ENCODE measurements around the gene TEPSIN. TPM values are rescaled to one million over a fixed set of nuclear protein-coding genes. Genes with fewer than 3 reads are reported as not detected.

TEPSIN gene
- total and polyA plus RNA-seq, 2 of the 13 experiments (the other 11 are each of a cell fraction or from before 2014, with no cell fraction given) = 16.1 to 18.8 TPM

DNA sequence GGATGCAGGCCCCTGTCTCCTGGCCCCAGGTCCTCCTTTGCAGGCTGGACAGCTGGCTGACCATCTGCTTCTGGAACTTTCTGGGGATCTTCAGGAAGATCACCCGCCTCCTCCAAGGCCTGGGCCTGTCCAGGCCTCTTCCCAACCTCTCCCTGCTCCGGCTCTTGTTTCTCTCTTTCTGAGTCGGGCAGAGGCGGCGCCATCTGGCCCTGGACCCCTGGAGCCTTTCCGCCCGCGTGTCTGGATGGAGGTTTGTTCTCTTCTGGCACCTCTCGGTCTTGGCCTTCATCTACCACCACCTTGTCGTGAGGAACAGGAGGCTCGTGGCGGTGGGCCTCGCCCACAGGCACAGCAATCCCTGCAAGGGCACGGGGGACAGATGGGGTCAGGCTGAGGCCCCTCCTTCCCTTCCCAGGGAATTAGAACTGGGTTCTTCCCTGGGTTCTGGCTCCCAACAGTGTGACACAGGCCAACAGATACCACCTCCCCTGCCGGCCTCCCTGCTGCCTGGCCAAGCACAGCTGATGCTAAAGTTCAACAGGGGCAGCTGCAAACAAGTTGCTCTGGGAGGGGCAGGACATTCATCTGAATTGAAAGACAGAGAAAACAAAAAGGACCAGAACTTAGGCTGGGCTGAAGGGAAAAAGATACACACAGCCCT is 13.6 kb upstream of the TEPSIN start (continued):
- TF ChIP-seq, protein P1, sequence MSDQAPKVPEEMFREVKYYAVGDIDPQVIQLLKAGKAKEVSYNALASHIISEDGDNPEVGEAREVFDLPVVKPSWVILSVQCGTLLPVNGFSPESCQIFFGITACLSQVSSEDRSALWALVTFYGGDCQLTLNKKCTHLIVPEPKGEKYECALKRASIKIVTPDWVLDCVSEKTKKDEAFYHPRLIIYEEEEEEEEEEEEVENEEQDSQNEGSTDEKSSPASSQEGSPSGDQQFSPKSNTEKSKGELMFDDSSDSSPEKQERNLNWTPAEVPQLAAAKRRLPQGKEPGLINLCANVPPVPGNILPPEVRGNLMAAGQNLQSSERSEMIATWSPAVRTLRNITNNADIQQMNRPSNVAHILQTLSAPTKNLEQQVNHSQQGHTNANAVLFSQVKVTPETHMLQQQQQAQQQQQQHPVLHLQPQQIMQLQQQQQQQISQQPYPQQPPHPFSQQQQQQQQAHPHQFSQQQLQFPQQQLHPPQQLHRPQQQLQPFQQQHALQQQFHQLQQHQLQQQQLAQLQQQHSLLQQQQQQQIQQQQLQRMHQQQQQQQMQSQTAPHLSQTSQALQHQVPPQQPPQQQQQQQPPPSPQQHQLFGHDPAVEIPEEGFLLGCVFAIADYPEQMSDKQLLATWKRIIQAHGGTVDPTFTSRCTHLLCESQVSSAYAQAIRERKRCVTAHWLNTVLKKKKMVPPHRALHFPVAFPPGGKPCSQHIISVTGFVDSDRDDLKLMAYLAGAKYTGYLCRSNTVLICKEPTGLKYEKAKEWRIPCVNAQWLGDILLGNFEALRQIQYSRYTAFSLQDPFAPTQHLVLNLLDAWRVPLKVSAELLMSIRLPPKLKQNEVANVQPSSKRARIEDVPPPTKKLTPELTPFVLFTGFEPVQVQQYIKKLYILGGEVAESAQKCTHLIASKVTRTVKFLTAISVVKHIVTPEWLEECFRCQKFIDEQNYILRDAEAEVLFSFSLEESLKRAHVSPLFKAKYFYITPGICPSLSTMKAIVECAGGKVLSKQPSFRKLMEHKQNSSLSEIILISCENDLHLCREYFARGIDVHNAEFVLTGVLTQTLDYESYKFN (CRISPR knock-in tag; conservative IDR thresholded peaks at IDR 0.05) = peak; percentile 70
- peak; percentile 39; the same call in 1 of the 2 replicates for TF ChIP-seq SP5 (CRISPR knock-in tag; IDR thresholded peaks at IDR 0.05; ENCODE audit: borderline replicate concordance, low read depth)
- TF ChIP-seq, protein P2, sequence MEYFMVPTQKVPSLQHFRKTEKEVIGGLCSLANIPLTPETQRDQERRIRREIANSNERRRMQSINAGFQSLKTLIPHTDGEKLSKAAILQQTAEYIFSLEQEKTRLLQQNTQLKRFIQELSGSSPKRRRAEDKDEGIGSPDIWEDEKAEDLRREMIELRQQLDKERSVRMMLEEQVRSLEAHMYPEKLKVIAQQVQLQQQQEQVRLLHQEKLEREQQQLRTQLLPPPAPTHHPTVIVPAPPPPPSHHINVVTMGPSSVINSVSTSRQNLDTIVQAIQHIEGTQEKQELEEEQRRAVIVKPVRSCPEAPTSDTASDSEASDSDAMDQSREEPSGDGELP (IDR thresholded peaks at IDR 0.05; ENCODE audit: borderline replicate concordance, low read depth) = peak; percentile 95
- no peak for TF ChIP-seq BRCA1 (CRISPR knock-in tag; IDR thresholded peaks at IDR 0.05)
- TF ChIP-seq ZNF20 (CRISPR knock-in tag; IDR thresholded peaks at IDR 0.05) = no peak
- TF ChIP-seq, protein P3, sequence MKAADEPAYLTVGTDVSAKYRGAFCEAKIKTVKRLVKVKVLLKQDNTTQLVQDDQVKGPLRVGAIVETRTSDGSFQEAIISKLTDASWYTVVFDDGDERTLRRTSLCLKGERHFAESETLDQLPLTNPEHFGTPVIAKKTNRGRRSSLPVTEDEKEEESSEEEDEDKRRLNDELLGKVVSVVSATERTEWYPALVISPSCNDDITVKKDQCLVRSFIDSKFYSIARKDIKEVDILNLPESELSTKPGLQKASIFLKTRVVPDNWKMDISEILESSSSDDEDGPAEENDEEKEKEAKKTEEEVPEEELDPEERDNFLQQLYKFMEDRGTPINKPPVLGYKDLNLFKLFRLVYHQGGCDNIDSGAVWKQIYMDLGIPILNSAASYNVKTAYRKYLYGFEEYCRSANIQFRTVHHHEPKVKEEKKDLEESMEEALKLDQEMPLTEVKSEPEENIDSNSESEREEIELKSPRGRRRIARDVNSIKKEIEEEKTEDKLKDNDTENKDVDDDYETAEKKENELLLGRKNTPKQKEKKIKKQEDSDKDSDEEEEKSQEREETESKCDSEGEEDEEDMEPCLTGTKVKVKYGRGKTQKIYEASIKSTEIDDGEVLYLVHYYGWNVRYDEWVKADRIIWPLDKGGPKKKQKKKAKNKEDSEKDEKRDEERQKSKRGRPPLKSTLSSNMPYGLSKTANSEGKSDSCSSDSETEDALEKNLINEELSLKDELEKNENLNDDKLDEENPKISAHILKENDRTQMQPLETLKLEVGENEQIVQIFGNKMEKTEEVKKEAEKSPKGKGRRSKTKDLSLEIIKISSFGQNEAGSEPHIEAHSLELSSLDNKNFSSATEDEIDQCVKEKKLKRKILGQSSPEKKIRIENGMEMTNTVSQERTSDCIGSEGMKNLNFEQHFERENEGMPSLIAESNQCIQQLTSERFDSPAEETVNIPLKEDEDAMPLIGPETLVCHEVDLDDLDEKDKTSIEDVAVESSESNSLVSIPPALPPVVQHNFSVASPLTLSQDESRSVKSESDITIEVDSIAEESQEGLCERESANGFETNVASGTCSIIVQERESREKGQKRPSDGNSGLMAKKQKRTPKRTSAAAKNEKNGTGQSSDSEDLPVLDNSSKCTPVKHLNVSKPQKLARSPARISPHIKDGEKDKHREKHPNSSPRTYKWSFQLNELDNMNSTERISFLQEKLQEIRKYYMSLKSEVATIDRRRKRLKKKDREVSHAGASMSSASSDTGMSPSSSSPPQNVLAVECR (CRISPR knock-in tag; IDR thresholded peaks at IDR 0.05; ENCODE audit: borderline replicate concordance) = peak; percentile 58
- TF ChIP-seq ZNF883 (CRISPR knock-in tag; IDR thresholded peaks at IDR 0.05; ENCODE audit: not compliant biosample characterization) = peak; percentile 2
- TF ChIP-seq, protein P4, sequence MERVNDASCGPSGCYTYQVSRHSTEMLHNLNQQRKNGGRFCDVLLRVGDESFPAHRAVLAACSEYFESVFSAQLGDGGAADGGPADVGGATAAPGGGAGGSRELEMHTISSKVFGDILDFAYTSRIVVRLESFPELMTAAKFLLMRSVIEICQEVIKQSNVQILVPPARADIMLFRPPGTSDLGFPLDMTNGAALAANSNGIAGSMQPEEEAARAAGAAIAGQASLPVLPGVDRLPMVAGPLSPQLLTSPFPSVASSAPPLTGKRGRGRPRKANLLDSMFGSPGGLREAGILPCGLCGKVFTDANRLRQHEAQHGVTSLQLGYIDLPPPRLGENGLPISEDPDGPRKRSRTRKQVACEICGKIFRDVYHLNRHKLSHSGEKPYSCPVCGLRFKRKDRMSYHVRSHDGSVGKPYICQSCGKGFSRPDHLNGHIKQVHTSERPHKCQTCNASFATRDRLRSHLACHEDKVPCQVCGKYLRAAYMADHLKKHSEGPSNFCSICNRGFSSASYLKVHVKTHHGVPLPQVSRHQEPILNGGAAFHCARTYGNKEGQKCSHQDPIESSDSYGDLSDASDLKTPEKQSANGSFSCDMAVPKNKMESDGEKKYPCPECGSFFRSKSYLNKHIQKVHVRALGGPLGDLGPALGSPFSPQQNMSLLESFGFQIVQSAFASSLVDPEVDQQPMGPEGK (CRISPR knock-in tag; IDR thresholded peaks at IDR 0.05) = peak; percentile 67
- TF ChIP-seq HNF4A (CRISPR knock-in tag; IDR thresholded peaks at IDR 0.05) = peak; percentile 73
- TF ChIP-seq SAP130 (CRISPR knock-in tag; IDR thresholded peaks at IDR 0.05; ENCODE audit: low read depth) = peak; percentile 54; the same call in 1 of the 2 replicates
- no peak for TF ChIP-seq SPEN (CRISPR knock-in tag; IDR thresholded peaks at IDR 0.05; ENCODE audit: low read depth)
- TF ChIP-seq, protein P5, sequence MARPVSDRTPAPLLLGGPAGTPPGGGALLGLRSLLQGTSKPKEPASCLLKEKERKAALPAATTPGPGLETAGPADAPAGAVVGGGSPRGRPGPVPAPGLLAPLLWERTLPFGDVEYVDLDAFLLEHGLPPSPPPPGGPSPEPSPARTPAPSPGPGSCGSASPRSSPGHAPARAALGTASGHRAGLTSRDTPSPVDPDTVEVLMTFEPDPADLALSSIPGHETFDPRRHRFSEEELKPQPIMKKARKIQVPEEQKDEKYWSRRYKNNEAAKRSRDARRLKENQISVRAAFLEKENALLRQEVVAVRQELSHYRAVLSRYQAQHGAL (CRISPR knock-in tag; IDR thresholded peaks at IDR 0.05; ENCODE audit: not compliant biosample characterization) = no peak
- no peak for TF ChIP-seq FOXA1 (IDR thresholded peaks at IDR 0.05)
- TF ChIP-seq FOXA1 (CRISPR knock-in tag; IDR thresholded peaks at IDR 0.05) = no peak
